WTC11 (cell line): ENCODE data around the gene BCL2L12. TPM values are rescaled to one million over a fixed set of nuclear protein-coding genes. Genes with fewer than 3 reads are reported as not detected.

Experiments used
- ATAC-seq: fragments of 200-7000 bp; cut with Tn5 transposase; 2 replicates; pipeline ENCODE4 v1.10.0; 2021; ENCODE audit warnings: mild to moderate bottlenecking, moderate library complexity
- CTCF ChIA-PET: fragments of 300-600 bp; sonication (Branson Sonifier 250); formaldehyde crosslinking; loops from one replicate; lab custom pipeline; 2021; ENCODE audit warnings: antibody characterized with exemption; lab: Charles Lee
- POLR2A ChIA-PET: fragments of 350-600 bp; sonication (Branson Sonifier 250); formaldehyde crosslinking; loops from one replicate; lab custom pipeline; 2021; ENCODE audit warnings: antibody characterized with exemption; lab: Charles Lee
- DNase-seq: peaks from one replicate; pipeline ENCODE4 v3.0.0; 2021; ENCODE audit warnings: low spot score
- H3K27ac Mint-ChIP-seq: 2 replicates; pipeline ENCODE4 v1.8.0; 2021; ENCODE audit warnings: mixed read lengths
- H3K27me3 Mint-ChIP-seq: 2 replicates; pipeline ENCODE4 v1.8.0; 2021; ENCODE audit warnings: low read depth, mild to moderate bottlenecking, moderate library complexity, mixed read lengths
- H3K36me3 Mint-ChIP-seq: 2 replicates; pipeline ENCODE4 v1.8.0; 2021; ENCODE audit warnings: mixed read lengths
- H3K4me1 Mint-ChIP-seq: 2 replicates; pipeline ENCODE4 v1.8.0; 2022; ENCODE audit warnings: mixed read lengths
- H3K4me3 Mint-ChIP-seq: 2 replicates; pipeline ENCODE4 v1.8.0; 2021; ENCODE audit warnings: mild to moderate bottlenecking, moderate library complexity, mixed read lengths
- H3K9me3 Mint-ChIP-seq: 2 replicates; pipeline ENCODE4 v1.8.0; 2021; ENCODE audit warnings: mixed read lengths
- AR ChIP-seq: fragments of 250-450 bp; sonication (Bioruptor Pico); IDR thresholded peaks from 2 replicates; pipeline ENCODE4 v1.9.0; 2021; ENCODE audit warnings: mild to moderate bottlenecking
- ATF2 ChIP-seq: sonication (generic); formaldehyde crosslinking; IDR thresholded peaks from 2 replicates; pipeline ENCODE4 v1.8.1; 2022; ENCODE audit warnings: low read depth, missing genetic modification reagents, borderline replicate concordance
- CTCF ChIP-seq: fragments of 200-600 bp; IDR thresholded peaks from 2 replicates; pipeline ENCODE4 v1.8.0; 2022; ENCODE audit warnings: antibody characterized with exemption
- E2F1 ChIP-seq: sonication (generic); formaldehyde crosslinking; IDR thresholded peaks from 2 replicates; pipeline ENCODE4 v1.8.0; 2022; ENCODE audit warnings: mild to moderate bottlenecking, missing genetic modification reagents
- GTF2I ChIP-seq: fragments of 250-450 bp; sonication (Bioruptor Pico); conservative IDR thresholded peaks from 2 replicates; pipeline ENCODE4 v1.4.0; 2021; ENCODE audit warnings: mild to moderate bottlenecking
- RORB ChIP-seq: fragments of 250-450 bp; sonication (Bioruptor Pico); IDR thresholded peaks from 2 replicates; pipeline ENCODE4 v1.9.0; 2021; ENCODE audit warnings: mild to moderate bottlenecking
- SP1 ChIP-seq: sonication (generic); formaldehyde crosslinking; conservative IDR thresholded peaks from 2 replicates; pipeline ENCODE4 v1.8.1; 2022; ENCODE audit warnings: missing genetic modification reagents
- TEAD1 ChIP-seq: sonication (generic); formaldehyde crosslinking; IDR thresholded peaks from 2 replicates; pipeline ENCODE4 v1.8.0; 2022; ENCODE audit warnings: mild to moderate bottlenecking, missing genetic modification reagents
- TP53 ChIP-seq: sonication (generic); formaldehyde crosslinking; IDR thresholded peaks from 2 replicates; pipeline ENCODE4 v1.8.1; 2023; ENCODE audit warnings: mild to moderate bottlenecking, missing genetic modification reagents
- ZMAT4 ChIP-seq: fragments of 250-450 bp; sonication (Bioruptor Pico); IDR thresholded peaks from 2 replicates; pipeline ENCODE4 v1.9.0; 2021; ENCODE audit warnings: mild to moderate bottlenecking
- ZNF281 ChIP-seq: sonication (generic); formaldehyde crosslinking; IDR thresholded peaks from 2 replicates; pipeline ENCODE4 v1.8.0; 2023; ENCODE audit warnings: mild to moderate bottlenecking, missing genetic modification reagents
- total RNA-seq: library from RNA; stranded (reverse); gene quantifications from 3 replicates; pipeline ENCODE4 v1.2.3, GENCODE V29; 2021
- TF ChIP-seq, protein P1 (sequence below): sonication (generic); formaldehyde crosslinking; IDR thresholded peaks from 2 replicates; pipeline ENCODE4 v1.8.1; 2023; ENCODE audit warnings: mild to moderate bottlenecking, missing genetic modification reagents, moderate library complexity
- TF ChIP-seq, protein P2 (sequence below): fragments of 250-450 bp; sonication (Bioruptor Pico); IDR thresholded peaks from 2 replicates; pipeline ENCODE4 v1.8.0; 2021; ENCODE audit warnings: mild to moderate bottlenecking
- TF ChIP-seq, protein P3 (sequence below): fragments of 250-450 bp; sonication (Bioruptor Pico); IDR thresholded peaks from 2 replicates; pipeline ENCODE4 v2.1.2; 2022; ENCODE audit warnings: mild to moderate bottlenecking, moderate library complexity

BCL2L12 gene
- total RNA-seq, 1 experiment from 2014 or later: 146 TPM

DNA sequence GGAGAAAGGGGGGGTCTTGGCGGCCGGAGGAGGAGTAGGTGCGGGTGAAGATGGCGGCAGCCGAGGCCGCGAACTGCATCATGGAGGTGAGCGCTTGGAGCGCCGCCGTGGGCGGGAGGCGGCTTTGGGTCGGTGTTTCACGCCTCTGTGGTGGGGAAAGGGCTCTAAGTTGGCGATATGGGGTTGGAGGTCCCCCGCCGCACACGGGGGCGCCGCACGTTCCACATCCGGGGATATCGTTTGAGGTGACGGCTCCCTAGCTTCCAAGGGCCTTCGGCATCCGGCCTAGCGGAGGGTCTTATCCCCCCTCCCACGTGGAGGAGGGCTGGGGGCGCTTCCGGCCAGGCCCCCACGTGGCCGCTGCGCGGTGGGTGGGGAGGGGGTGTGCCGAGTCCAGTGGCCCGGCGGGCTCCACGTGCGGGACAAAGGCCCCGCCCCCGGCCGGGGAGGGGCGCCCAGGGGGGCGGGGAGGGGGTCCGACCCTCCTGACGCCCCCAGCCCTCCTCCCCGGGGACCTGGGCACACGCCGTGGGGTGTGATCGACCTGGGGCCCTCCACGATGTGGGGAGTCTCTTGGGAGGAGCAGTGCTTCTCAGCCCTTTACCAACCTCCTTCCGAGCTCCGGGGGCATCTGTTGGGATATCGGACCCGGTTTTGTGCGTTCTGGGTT, 11.6 kb downstream of the BCL2L12 start, which contains the start of gene PRMT1 (continued):
- TF ChIP-seq CTCF (no peak), ZMAT4 (CRISPR knock-in tag) (peak; percentile 93; the same call in 1 of the 2 replicates), GTF2I (CRISPR knock-in tag) (no peak), E2F1 (CRISPR knock-in tag) (no peak), RORB (CRISPR knock-in tag) (no peak), ZNF281 (CRISPR knock-in tag) (peak; percentile 63; the same call in 1 of the 2 replicates), TP53 (CRISPR knock-in tag) (0 out of 2 replicates have a peak, but pooled peaks have one; percentile 43)
- TF ChIP-seq, protein P1, sequence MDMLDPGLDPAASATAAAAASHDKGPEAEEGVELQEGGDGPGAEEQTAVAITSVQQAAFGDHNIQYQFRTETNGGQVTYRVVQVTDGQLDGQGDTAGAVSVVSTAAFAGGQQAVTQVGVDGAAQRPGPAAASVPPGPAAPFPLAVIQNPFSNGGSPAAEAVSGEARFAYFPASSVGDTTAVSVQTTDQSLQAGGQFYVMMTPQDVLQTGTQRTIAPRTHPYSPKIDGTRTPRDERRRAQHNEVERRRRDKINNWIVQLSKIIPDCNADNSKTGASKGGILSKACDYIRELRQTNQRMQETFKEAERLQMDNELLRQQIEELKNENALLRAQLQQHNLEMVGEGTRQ (CRISPR knock-in tag): peak; percentile 89

DNA sequence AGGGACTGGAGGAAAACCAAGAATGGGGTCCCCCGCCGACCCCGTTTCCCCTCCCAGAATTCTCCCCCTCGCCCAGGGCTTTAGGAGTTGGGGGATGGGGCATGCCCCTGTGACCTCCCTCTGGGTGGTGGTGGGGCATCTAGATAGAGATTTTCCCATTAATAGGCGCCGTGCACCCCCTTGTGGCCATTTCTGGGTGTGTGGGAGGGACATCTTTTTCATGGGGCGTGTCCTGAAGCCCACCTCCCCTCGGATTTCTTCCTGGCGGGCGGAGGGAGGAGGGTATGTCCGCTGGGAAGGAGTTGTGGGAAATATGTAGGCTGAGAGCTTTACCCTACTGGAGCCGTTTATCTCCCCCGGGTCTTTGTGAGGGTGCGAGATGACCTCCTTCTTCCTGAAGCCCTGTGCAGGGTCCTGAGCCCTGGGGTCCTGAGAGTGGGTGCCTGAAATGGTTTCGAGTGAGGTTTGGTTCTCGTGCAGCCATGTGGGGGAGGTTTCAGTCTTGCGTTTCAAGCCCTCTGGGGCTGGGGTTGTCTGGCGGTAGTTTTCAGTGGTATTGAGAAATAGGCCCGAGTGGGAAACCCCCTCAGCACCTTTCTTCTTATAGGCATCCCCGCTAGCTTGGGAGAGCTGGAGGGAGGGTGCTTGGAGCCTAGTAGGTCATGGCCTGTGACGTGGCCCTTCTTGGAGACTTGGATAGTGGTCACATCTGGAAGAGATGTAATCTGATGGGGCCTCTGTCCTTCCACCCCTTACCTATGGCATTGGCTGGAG, 12.4 kb downstream of the BCL2L12 start:
- H3K4me1 Mint-ChIP-seq: peaks cover 26% of the 10 kb centered on the region
- no peaks in the 10 kb centered on the region for H3K27me3 Mint-ChIP-seq
- CTCF ChIA-PET: interaction anchor here (0.7 to 10.7 kb wide), 14 partner anchors 11 to 470 kb away, joined by 3 to 108 read pairs (median 4); partner anchors contain the start of genes ADM5, BCL2L12, CPT1C and FUZ
- H3K4me3 Mint-ChIP-seq: peak overlapping the region; percentile 88
- H3K9me3 Mint-ChIP-seq: no peaks in the 10 kb centered on the region
- TF ChIP-seq SP1: peak; percentile 59
- TF ChIP-seq TEAD1: peak; percentile 28; the same call in 1 of the 2 replicates
- TF ChIP-seq AR (CRISPR knock-in tag): 0 out of 2 replicates have a peak, but pooled peaks have one; percentile 41
- TF ChIP-seq CTCF: peak; percentile 75; the same call in 1 of the 2 replicates
- TF ChIP-seq, protein P2, sequence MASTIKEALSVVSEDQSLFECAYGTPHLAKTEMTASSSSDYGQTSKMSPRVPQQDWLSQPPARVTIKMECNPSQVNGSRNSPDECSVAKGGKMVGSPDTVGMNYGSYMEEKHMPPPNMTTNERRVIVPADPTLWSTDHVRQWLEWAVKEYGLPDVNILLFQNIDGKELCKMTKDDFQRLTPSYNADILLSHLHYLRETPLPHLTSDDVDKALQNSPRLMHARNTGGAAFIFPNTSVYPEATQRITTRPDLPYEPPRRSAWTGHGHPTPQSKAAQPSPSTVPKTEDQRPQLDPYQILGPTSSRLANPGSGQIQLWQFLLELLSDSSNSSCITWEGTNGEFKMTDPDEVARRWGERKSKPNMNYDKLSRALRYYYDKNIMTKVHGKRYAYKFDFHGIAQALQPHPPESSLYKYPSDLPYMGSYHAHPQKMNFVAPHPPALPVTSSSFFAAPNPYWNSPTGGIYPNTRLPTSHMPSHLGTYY (CRISPR knock-in tag): peak; percentile 12; the same call in 1 of the 2 replicates
- TF ChIP-seq, protein P3, sequence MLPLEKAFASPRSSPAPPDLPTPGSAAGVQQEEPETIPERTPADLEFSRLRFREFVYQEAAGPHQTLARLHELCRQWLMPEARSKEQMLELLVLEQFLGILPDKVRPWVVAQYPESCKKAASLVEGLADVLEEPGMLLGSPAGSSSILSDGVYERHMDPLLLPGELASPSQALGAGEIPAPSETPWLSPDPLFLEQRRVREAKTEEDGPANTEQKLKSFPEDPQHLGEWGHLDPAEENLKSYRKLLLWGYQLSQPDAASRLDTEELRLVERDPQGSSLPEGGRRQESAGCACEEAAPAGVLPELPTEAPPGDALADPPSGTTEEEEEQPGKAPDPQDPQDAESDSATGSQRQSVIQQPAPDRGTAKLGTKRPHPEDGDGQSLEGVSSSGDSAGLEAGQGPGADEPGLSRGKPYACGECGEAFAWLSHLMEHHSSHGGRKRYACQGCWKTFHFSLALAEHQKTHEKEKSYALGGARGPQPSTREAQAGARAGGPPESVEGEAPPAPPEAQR (CRISPR knock-in tag): no peak
- no peak for TF ChIP-seq ATF2
- POLR2A ChIA-PET: interaction anchor here (1.0 to 3.4 kb wide), 5 partner anchors 12 to 98 kb away, joined by 4 to 30 read pairs (median 6); partner anchors contain the start of genes BCL2L12, CPT1C, IRF3 and NOSIP
- peak overlapping the region; percentile 91 for H3K27ac Mint-ChIP-seq
- DNase-seq (peak; percentile 95), ATAC-seq (peak; percentile 3)
- peaks cover 26% of the 10 kb centered on the region for H3K36me3 Mint-ChIP-seq
